Osteoblast (primary cell): Measurements from ENCODE around the gene DIP2B. TPM values are rescaled to one million over a fixed set of nuclear protein-coding genes. Genes with fewer than 3 reads are reported as not detected.
"Not testable (repeated sequence)": the region's sequence is repeated elsewhere in the genome, so short reads cannot be mapped to it uniquely, and the experiment has no call there.

Source experiments
- DNase-seq: peaks from one replicate; pipeline ENCODE4 v3.0.0; 2011; ENCODE audit warnings: low spot score, mixed read lengths; ENCODE audit not compliant: insufficient read length; ENCODE audit errors: missing footprints
- H2AFZ ChIP-seq: 2 replicates; pipeline ENCODE4 v1.6.0; 2011; ENCODE audit warnings: mild to moderate bottlenecking, low read length
- H3K27ac ChIP-seq: 2 replicates; pipeline ENCODE4 v1.5.1; 2011; ENCODE audit warnings: mild to moderate bottlenecking, low read depth, low read length, moderate library complexity
- H3K27me3 ChIP-seq: 2 replicates; pipeline ENCODE4 v1.6.0; 2012; ENCODE audit warnings: mild to moderate bottlenecking, control low read depth, inconsistent platforms, low read length, moderate library complexity; ENCODE audit not compliant: insufficient read depth
- H3K36me3 ChIP-seq: 2 replicates; pipeline ENCODE4 v1.5.1; 2011; ENCODE audit warnings: mild to moderate bottlenecking, low read length, control low read depth, moderate library complexity; ENCODE audit not compliant: insufficient read depth
- H3K4me1 ChIP-seq: 2 replicates; pipeline ENCODE4 v1.5.1; 2011; ENCODE audit warnings: mild to moderate bottlenecking, low read length, control low read depth, moderate library complexity; ENCODE audit not compliant: insufficient read depth
- H3K4me2 ChIP-seq: 2 replicates; pipeline ENCODE4 v1.6.0; 2011; ENCODE audit warnings: mild to moderate bottlenecking, low read length; ENCODE audit not compliant: insufficient read depth
- H3K4me3 ChIP-seq: fragments of 200-600 bp; sonication (generic); 3 replicates; pipeline ENCODE4 v1.5.1; 2012; ENCODE audit warnings: mild to moderate bottlenecking, low read length, inconsistent platforms; ENCODE audit not compliant: insufficient read depth
- H3K79me2 ChIP-seq: 2 replicates; pipeline ENCODE4 v1.6.0; 2012; ENCODE audit warnings: mild to moderate bottlenecking, low read length, control low read depth, inconsistent platforms; ENCODE audit not compliant: insufficient read depth
- H3K9me3 ChIP-seq: 2 replicates; pipeline ENCODE4 v1.5.1; 2011; ENCODE audit warnings: low read depth, low read length, control low read depth
- H4K20me1 ChIP-seq: 2 replicates; pipeline ENCODE4 v1.6.0; 2012; ENCODE audit warnings: mild to moderate bottlenecking, low read length, control low read depth; ENCODE audit not compliant: insufficient read depth
- CTCF ChIP-seq: IDR thresholded peaks from 2 replicates; pipeline ENCODE4 v1.5.1; 2011; ENCODE audit warnings: mild to moderate bottlenecking, low read depth, low read length, moderate library complexity; ENCODE audit errors: extremely low read depth
- total RNA-seq: library from RNA; depleted of rRNA; stranded (reverse); fragments of >200 nt; gene quantifications from 2 replicates; pipeline ENCODE4 v1.2.3, GENCODE V29; 2012

DIP2B gene
- total RNA-seq, 1 donor: 28.2 TPM

- no peaks in the 10 kb centered on the region for H3K36me3 ChIP-seq
- H3K79me2 ChIP-seq: peaks cover 55% of the 10 kb centered on the region
- H3K27ac ChIP-seq: no peak overlapping the region
- peaks cover 3% of the 10 kb centered on the region for H4K20me1 ChIP-seq
- no peak overlapping the region for H2AFZ ChIP-seq
- no peak overlapping the region for H3K4me3 ChIP-seq
- no peaks in the 10 kb centered on the region for H3K9me3 ChIP-seq
- DNase-seq: no peak
- H3K4me1 ChIP-seq: peaks cover 10% of the 10 kb centered on the region
- H3K27me3 ChIP-seq: no peaks in the 10 kb centered on the region
- no peak overlapping the region for H3K4me2 ChIP-seq
- TF ChIP-seq CTCF: no peak
Observed at GRCh38 chr12:50520416-50521207, 15.8 kb downstream of the DIP2B start.

DNA sequence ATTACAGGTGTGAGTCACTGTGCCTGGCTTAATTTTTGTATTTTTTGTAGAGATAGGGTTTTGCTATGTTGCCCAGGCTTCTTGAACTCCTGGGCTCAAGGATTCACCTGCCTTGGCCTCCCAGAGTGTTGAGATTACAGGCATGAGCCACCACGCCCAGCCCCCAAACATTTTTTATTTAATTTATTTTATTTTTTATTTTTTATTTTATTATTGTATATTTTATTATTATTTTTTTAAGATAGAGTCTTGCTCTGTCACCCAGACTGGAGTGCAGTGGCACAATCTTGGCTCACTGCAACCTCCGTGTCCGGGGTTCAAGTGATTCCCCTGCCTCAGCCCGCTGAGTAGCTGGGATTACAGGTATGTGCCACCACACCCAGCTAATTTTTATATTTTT is 17.0 kb downstream of the DIP2B start:
- not testable (repeated sequence) for H4K20me1 ChIP-seq, H3K4me2 ChIP-seq, H3K4me3 ChIP-seq, H3K27ac ChIP-seq, H2AFZ ChIP-seq, H3K36me3 ChIP-seq, H3K9me3 ChIP-seq, H3K27me3 ChIP-seq, H3K4me1 ChIP-seq, DNase-seq
- H3K79me2 ChIP-seq: peaks cover 48% of the 10 kb centered on the region

- H3K9me3 ChIP-seq: no peaks in the 10 kb centered on the region
- H3K4me3 ChIP-seq: no peak overlapping the region
- H3K27me3 ChIP-seq: no peaks in the 10 kb centered on the region
- no peak for TF ChIP-seq CTCF
- DNase-seq: no peak
- H3K36me3 ChIP-seq: no peaks in the 10 kb centered on the region
- no peak overlapping the region for H3K4me2 ChIP-seq
- H4K20me1 ChIP-seq: peaks cover 5% of the 10 kb centered on the region
- H3K4me1 ChIP-seq: no peaks in the 10 kb centered on the region
- H3K79me2 ChIP-seq: peaks cover 45% of the 10 kb centered on the region
- H3K27ac ChIP-seq: no peak overlapping the region
- H2AFZ ChIP-seq: no peak overlapping the region
Observed at GRCh38 chr12:50523772-50524171, 19.0 kb downstream of the DIP2B start.

DNA sequence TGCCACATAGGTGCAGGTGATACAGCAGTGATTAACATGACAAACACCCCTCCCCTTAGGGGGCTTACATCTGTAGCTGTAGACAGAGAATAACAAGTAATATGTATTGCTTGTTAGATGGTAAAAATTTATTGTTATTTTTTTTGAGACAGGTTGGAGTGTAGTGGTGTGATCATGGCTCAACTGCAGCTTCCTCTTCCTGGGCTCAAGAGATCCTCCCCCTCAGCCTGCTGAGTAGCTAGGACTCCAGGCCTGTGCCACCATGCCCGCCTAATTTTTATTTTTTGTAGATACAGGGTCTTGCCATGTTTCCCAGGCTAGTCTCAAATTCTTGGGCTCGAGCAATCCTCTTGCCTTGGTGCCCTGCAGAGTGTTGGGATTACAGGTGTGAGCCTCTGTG is 19.8 kb downstream of the DIP2B start:
- Histone ChIP-seq H3K79me2 (peaks cover 47% of the 10 kb centered on the region), H3K9me3 (no peaks in the 10 kb centered on the region), H3K4me2 (no peak overlapping the region), H3K27ac (no peak overlapping the region), H3K27me3 (no peaks in the 10 kb centered on the region), H3K36me3 (no peaks in the 10 kb centered on the region), H4K20me1 (peaks cover 6% of the 10 kb centered on the region), H3K4me1 (no peaks in the 10 kb centered on the region), H2AFZ (no peak overlapping the region), H3K4me3 (no peak overlapping the region)
- no peak for DNase-seq
- no peak for TF ChIP-seq CTCF
